ENCODE data around the gene STMN1.

STMN1 gene

DNA sequence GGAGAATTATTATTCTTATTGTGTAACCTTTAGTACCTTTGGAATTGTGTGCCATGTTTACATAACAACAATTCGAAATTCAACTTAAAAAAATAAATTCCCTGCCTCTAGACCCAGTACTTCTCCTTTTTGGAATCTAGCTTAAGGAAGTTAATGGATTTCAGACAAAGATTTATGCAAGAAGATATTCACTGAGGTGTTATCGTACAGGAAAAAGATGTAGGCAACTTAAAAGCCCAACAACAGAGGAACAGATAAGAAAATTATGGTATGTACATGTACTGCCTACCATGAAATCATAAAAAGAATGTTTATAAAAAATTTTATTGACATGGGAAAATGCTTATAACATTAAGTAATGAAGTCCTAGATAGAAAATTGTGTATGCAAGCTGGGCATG, 18.2 kb upstream of the STMN1 start:
- Histone ChIP-seq H2AFZ (ENCODE audit: insufficient read depth, low read length, poor library complexity) (no peak overlapping the region), H3K23ac (ENCODE audit: low read length) (no peak overlapping the region), H3K4ac (ENCODE audit: low read depth, low read length) (no peak overlapping the region), H3K18ac (ENCODE audit: low read length) (no peak overlapping the region), H2AK5ac (ENCODE audit: low read length) (no peak overlapping the region), H3K27ac (ENCODE audit: low read depth, low read length) (no peak overlapping the region), H2BK12ac (ENCODE audit: low read length) (no peak overlapping the region), H3K36me3 (ENCODE audit: control insufficient read depth in 1 of 2, insufficient read depth in 2 of 2, low read length in 2 of 2) (no peaks in the 10 kb centered on the region), H4K91ac (ENCODE audit: low read depth, low read length) (no peak overlapping the region), H3K9ac (ENCODE audit: low read length) (no peak overlapping the region), H4K12ac (ENCODE audit: low read depth, low read length) (no peak overlapping the region), H3K4me3 (ENCODE audit: low read depth, low read length) (no peak overlapping the region), H3K79me2 (ENCODE audit: control insufficient read depth, insufficient read depth, low read length, poor library complexity) (peaks cover 4% of the 10 kb centered on the region), H2BK5ac (ENCODE audit: low read depth, low read length, poor library complexity) (no peak overlapping the region), H3K9me3 (ENCODE audit: insufficient read depth, low read depth, low read length) (no peaks in the 10 kb centered on the region), H4K8ac (ENCODE audit: low read depth, low read length) (no peak overlapping the region), H3K14ac (ENCODE audit: low read length) (no peak overlapping the region), H3K4me1 (ENCODE audit: control insufficient read depth in 1 of 2, insufficient read depth in 2 of 2, low read length in 2 of 2) (peaks cover 6 to 15% of the 10 kb centered on the region in 2 experiments), H2BK120ac (ENCODE audit: insufficient read depth, low read length, poor library complexity) (no peak overlapping the region), H3K79me1 (ENCODE audit: low read length) (peaks cover 6% of the 10 kb centered on the region), H3K27me3 (ENCODE audit: insufficient read depth, low read length) (no peaks in the 10 kb centered on the region), H3K4me2 (ENCODE audit: low read length) (no peak overlapping the region)
- no peak for DNase-seq
- WGBS (ENCODE audit: extremely low coverage, insufficient coverage, insufficient read length) = no CpG with 5 or more reads among the region's 2 CpGs

DNA sequence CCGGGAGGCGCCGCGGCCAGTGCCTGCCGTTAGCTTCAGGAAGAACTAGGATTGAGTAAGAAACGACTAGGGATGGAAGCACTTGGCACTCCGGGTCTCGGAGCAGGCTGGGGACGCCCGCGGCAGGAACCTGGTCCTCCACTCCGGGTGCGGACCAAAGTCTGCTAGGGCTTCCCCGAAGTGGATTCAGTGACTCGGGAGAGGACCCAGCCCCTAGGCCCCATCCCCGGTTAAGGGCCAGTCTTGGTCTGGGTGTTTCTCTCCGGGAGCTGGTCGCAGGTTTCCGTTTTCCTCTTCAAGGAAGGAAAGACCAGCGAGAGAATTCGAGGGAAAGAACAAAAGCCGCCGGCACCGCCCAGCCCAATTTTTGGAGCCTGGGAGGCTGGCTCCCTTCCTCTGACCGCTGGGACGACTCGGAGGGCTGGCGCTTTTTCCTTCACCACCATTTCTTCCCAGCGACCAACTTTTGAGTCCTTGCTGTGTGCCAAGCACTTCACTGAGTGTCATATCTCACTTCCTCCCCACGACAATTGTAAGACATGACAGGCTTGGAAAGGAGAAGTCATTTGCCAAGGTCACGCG, 16.8 kb upstream of the STMN1 start:
- H2BK12ac ChIP-seq (ENCODE audit: low read length) = peak overlapping the region; percentile 63
- peak in 1 of 2 donors; percentile 51 for DNase-seq
- peak overlapping the region; percentile 80 for H4K12ac ChIP-seq (ENCODE audit: low read depth, low read length)
- peak overlapping the region; percentile 13 for H2BK120ac ChIP-seq (ENCODE audit: insufficient read depth, low read length, poor library complexity)
- H3K23ac ChIP-seq (ENCODE audit: low read length) = no peak overlapping the region
- H3K27me3 ChIP-seq (ENCODE audit: insufficient read depth, low read length) = no peaks in the 10 kb centered on the region
- peak overlapping the region; percentile 79 for H3K14ac ChIP-seq (ENCODE audit: low read length)
- peak overlapping the region; percentile 74 for H3K4me3 ChIP-seq (ENCODE audit: low read depth, low read length)
- peak overlapping the region; percentile 84 for H4K91ac ChIP-seq (ENCODE audit: low read depth, low read length)
- H3K79me2 ChIP-seq (ENCODE audit: control insufficient read depth, insufficient read depth, low read length, poor library complexity) = peaks cover 4% of the 10 kb centered on the region
- no peak overlapping the region for H3K4ac ChIP-seq (ENCODE audit: low read depth, low read length)
- H3K4me2 ChIP-seq (ENCODE audit: low read length) = peak overlapping the region; percentile 96
- peak overlapping the region; percentile 3 for H3K27ac ChIP-seq (ENCODE audit: low read depth, low read length)
- H3K36me3 ChIP-seq (ENCODE audit: control insufficient read depth in 1 of 2, insufficient read depth in 2 of 2, low read length in 2 of 2) = no peaks in the 10 kb centered on the region
- H3K79me1 ChIP-seq (ENCODE audit: low read length) = peaks cover 6% of the 10 kb centered on the region
- H3K18ac ChIP-seq (ENCODE audit: low read length) = peak overlapping the region; percentile 64
- H3K4me1 ChIP-seq (ENCODE audit: control insufficient read depth in 1 of 2, insufficient read depth in 2 of 2, low read length in 2 of 2) = peaks cover 6 to 15% of the 10 kb centered on the region in 2 experiments
- peak overlapping the region; percentile 85 for H4K8ac ChIP-seq (ENCODE audit: low read depth, low read length)
- H3K9ac ChIP-seq (ENCODE audit: low read length) = peak overlapping the region; percentile 51
- no CpG with 5 or more reads among the region's 32 CpGs for WGBS (ENCODE audit: extremely low coverage, insufficient coverage, insufficient read length)
- H2AK5ac ChIP-seq (ENCODE audit: low read length) = no peak overlapping the region
- H2AFZ ChIP-seq (ENCODE audit: insufficient read depth, low read length, poor library complexity) = peak overlapping the region; percentile 82
- H3K9me3 ChIP-seq (ENCODE audit: insufficient read depth, low read depth, low read length) = no peaks in the 10 kb centered on the region
- H2BK5ac ChIP-seq (ENCODE audit: low read depth, low read length, poor library complexity) = no peak overlapping the region

DNA sequence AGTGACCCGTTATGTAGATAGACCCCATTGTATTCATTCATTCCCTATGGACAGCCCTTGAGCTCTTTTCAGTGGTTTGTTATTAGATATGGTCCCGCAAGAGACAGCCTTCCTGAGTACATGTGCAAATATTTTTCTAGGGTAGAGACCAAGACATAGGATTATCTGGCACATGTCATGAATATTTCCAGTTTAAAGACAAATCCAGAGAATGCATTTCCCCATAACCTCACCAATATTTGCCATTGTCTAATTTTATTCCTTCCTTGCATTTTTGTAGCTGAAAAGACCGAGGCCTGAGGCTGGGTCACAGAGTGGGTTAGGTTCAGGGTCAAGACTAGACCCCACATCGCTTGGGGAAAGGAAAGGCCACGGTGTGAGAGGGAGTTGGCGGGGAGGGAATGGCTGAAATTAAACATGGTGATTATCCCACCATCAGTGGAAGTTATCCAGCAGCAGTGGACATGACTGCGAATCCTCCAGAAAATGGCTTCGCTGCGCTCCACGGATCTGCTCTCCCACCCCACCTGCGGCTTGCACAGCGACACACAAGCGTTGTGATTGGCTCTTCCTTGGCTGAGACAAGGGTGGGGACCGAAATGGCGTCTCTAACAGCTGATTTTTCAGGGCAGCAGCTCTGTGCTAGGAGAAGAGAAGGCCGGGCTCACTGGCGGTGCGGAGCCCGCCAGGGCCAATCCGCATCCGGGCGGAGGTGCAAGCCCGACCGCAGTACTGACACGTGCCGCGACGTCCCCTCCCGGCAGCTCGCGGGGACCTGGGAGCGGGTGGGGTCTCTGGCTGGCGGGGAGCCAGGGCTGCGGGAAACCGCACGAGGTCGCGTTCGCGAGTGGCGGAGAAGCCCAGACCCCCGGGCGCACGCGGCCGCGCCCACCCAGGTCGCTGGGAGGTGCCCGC, 16.1 kb upstream of the STMN1 start:
- Histone ChIP-seq H3K79me2 (ENCODE audit: control insufficient read depth, insufficient read depth, low read length, poor library complexity) (peaks cover 4% of the 10 kb centered on the region), H3K18ac (ENCODE audit: low read length) (peak overlapping the region; percentile 64), H3K4ac (ENCODE audit: low read depth, low read length) (peak overlapping the region; percentile 20), H3K36me3 (ENCODE audit: control insufficient read depth in 1 of 2, insufficient read depth in 2 of 2, low read length in 2 of 2) (no peaks in the 10 kb centered on the region), H3K23ac (ENCODE audit: low read length) (no peak overlapping the region), H2BK5ac (ENCODE audit: low read depth, low read length, poor library complexity) (no peak overlapping the region), H2AK5ac (ENCODE audit: low read length) (no peak overlapping the region), H4K91ac (ENCODE audit: low read depth, low read length) (peak overlapping the region; percentile 84), H4K8ac (ENCODE audit: low read depth, low read length) (peak overlapping the region; percentile 85), H3K9ac (ENCODE audit: low read length) (peak overlapping the region; percentile 51), H3K4me1 (ENCODE audit: control insufficient read depth in 1 of 2, insufficient read depth in 2 of 2, low read length in 2 of 2) (peaks cover 6 to 12% of the 10 kb centered on the region in 2 experiments), H2AFZ (ENCODE audit: insufficient read depth, low read length, poor library complexity) (peak overlapping the region; percentile 82), H3K14ac (ENCODE audit: low read length) (peak overlapping the region; percentile 79), H3K9me3 (ENCODE audit: insufficient read depth, low read depth, low read length) (no peaks in the 10 kb centered on the region), H3K4me2 (ENCODE audit: low read length) (peak overlapping the region; percentile 96), H3K4me3 (ENCODE audit: low read depth, low read length) (peak overlapping the region; percentile 74), H2BK12ac (ENCODE audit: low read length) (peak overlapping the region; percentile 63), H2BK120ac (ENCODE audit: insufficient read depth, low read length, poor library complexity) (peak overlapping the region; percentile 13), H4K12ac (ENCODE audit: low read depth, low read length) (peak overlapping the region; percentile 80), H3K27ac (ENCODE audit: low read depth, low read length) (peak overlapping the region; percentile 3), H3K27me3 (ENCODE audit: insufficient read depth, low read length) (no peaks in the 10 kb centered on the region), H3K79me1 (ENCODE audit: low read length) (peaks cover 6% of the 10 kb centered on the region)
- peak in 1 of 2 donors; percentile 52 for DNase-seq
- WGBS (ENCODE audit: extremely low coverage, insufficient coverage, insufficient read length) = no CpG with 5 or more reads among the region's 49 CpGs

DNA sequence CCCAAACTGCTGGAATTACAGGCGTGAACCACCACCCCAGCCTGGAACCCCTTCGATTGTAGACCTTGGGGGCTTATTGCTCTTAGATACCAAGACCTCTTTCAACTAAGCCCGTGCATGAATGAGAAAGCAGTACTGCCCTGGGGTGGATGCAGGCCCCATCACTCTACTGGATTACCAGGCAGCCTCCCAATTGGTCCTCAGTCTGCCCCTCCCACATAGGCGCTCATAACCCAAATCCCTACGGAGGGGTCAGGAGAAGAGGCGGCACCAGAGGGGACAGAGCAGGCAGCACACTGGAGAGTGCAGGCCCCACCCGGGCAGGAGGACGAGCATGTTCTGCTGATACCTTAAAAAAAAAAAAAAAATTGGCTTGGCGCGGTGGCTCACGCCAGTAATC, 12.4 kb upstream of the STMN1 start:
- H2BK12ac ChIP-seq (ENCODE audit: low read length) = no peak overlapping the region
- H3K4me1 ChIP-seq (ENCODE audit: control insufficient read depth in 1 of 2, insufficient read depth in 2 of 2, low read length in 2 of 2) = peaks cover 10 to 11% of the 10 kb centered on the region in 2 experiments
- H3K9me3 ChIP-seq (ENCODE audit: insufficient read depth, low read depth, low read length) = no peaks in the 10 kb centered on the region
- peaks cover 6% of the 10 kb centered on the region for H3K79me1 ChIP-seq (ENCODE audit: low read length)
- no peak for DNase-seq
- no peak overlapping the region for H4K8ac ChIP-seq (ENCODE audit: low read depth, low read length)
- H2BK120ac ChIP-seq (ENCODE audit: insufficient read depth, low read length, poor library complexity) = no peak overlapping the region
- H2AK5ac ChIP-seq (ENCODE audit: low read length) = no peak overlapping the region
- no peak overlapping the region for H2AFZ ChIP-seq (ENCODE audit: insufficient read depth, low read length, poor library complexity)
- no peak overlapping the region for H3K4me2 ChIP-seq (ENCODE audit: low read length)
- H3K14ac ChIP-seq (ENCODE audit: low read length) = no peak overlapping the region
- no peak overlapping the region for H3K18ac ChIP-seq (ENCODE audit: low read length)
- no peak overlapping the region for H3K4ac ChIP-seq (ENCODE audit: low read depth, low read length)
- no peaks in the 10 kb centered on the region for H3K27me3 ChIP-seq (ENCODE audit: insufficient read depth, low read length)
- no peak overlapping the region for H4K12ac ChIP-seq (ENCODE audit: low read depth, low read length)
- WGBS (ENCODE audit: extremely low coverage, insufficient coverage, insufficient read length) = no CpG with 5 or more reads among the region's 11 CpGs
- H3K27ac ChIP-seq (ENCODE audit: low read depth, low read length) = no peak overlapping the region
- H3K36me3 ChIP-seq (ENCODE audit: control insufficient read depth in 1 of 2, insufficient read depth in 2 of 2, low read length in 2 of 2) = no peaks in the 10 kb centered on the region
- no peak overlapping the region for H4K91ac ChIP-seq (ENCODE audit: low read depth, low read length)
- H3K4me3 ChIP-seq (ENCODE audit: low read depth, low read length) = no peak overlapping the region
- peaks cover 4% of the 10 kb centered on the region for H3K79me2 ChIP-seq (ENCODE audit: control insufficient read depth, insufficient read depth, low read length, poor library complexity)
- no peak overlapping the region for H3K9ac ChIP-seq (ENCODE audit: low read length)
- H3K23ac ChIP-seq (ENCODE audit: low read length) = no peak overlapping the region
- H2BK5ac ChIP-seq (ENCODE audit: low read depth, low read length, poor library complexity) = no peak overlapping the region

Data from trophoblast cell (in vitro differentiated cells and primary cell).